HepG2 (cell line): ENCODE results near the gene TNFRSF25. TPM values are rescaled to one million over a fixed set of nuclear protein-coding genes. Genes with fewer than 3 reads are reported as not detected.
A peak's percentile ranks its signal among the peaks of the same experiment; 100 is the strongest.

Experiments
- AGO2 ChIP-seq: fragments of 200-400 bp; formaldehyde crosslinking; optimal IDR thresholded peaks from 2 replicates; pipeline ENCODE3; 2017; ENCODE audit warnings: mild to moderate bottlenecking, low read depth, low read length, moderate library complexity
- FLYWCH1 ChIP-seq: sonication (generic); formaldehyde crosslinking; IDR thresholded peaks from 2 replicates; pipeline ENCODE4 v1.8.1; 2023; ENCODE audit warnings: mild to moderate bottlenecking, missing genetic modification reagents
- FOXA1 ChIP-seq, 2 experiments: fragments of 450-650 bp in 1 of 2; sonication (generic) in 1 of 2; formaldehyde crosslinking in 1 of 2; IDR thresholded peaks; 2 replicates each; pipeline versions ENCODE4 v1.4.0 to v1.6.1; 2016 to 2020; ENCODE audit warnings: missing genetic modification reagents in 1 of 2
- FOXO1 ChIP-seq: sonication (generic); formaldehyde crosslinking; IDR thresholded peaks from 2 replicates; pipeline ENCODE4 v1.4.0; 2020; ENCODE audit warnings: missing genetic modification reagents
- MAF1 ChIP-seq: sonication (generic); formaldehyde crosslinking; IDR thresholded peaks from 2 replicates; pipeline ENCODE4 v1.5.0; 2020; ENCODE audit warnings: missing genetic modification reagents, borderline replicate concordance
- MEIS1 ChIP-seq: sonication (generic); formaldehyde crosslinking; IDR thresholded peaks from 2 replicates; pipeline ENCODE4 v1.9.0; 2021; ENCODE audit warnings: mild to moderate bottlenecking, missing genetic modification reagents, moderate library complexity, borderline replicate concordance
- MXD4 ChIP-seq: IDR thresholded peaks from 2 replicates; pipeline ENCODE4 v1.6.1; 2016; ENCODE audit warnings: mild to moderate bottlenecking, missing biosample characterization, missing genetic modification reagents
- MYC ChIP-seq: sonication (generic); formaldehyde crosslinking; IDR thresholded peaks from 2 replicates; pipeline ENCODE4 v1.9.0; 2021; ENCODE audit warnings: missing genetic modification reagents, borderline replicate concordance
- NCOA2 ChIP-seq: sonication (generic); formaldehyde crosslinking; IDR thresholded peaks from 2 replicates; pipeline ENCODE4 v1.8.0; 2022; ENCODE audit warnings: inconsistent platforms
- PRPF4 ChIP-seq: fragments of 200-400 bp; formaldehyde crosslinking; IDR thresholded peaks from 2 replicates; pipeline ENCODE4 v1.6.1; 2016; ENCODE audit warnings: low read length, low read depth; ENCODE audit not compliant: poor library complexity, severe bottlenecking
- STAG1 ChIP-seq: sonication (generic); formaldehyde crosslinking; IDR thresholded peaks from 2 replicates; pipeline ENCODE4 v1.4.0; 2020; ENCODE audit warnings: missing genetic modification reagents
- TBL1XR1 ChIP-seq: fragments of 150-350 bp; IDR thresholded peaks from 2 replicates; pipeline ENCODE4 v1.6.1; 2014; ENCODE audit warnings: borderline replicate concordance, low read length; ENCODE audit not compliant: partially characterized antibody
- THYN1 ChIP-seq: sonication (generic); formaldehyde crosslinking; IDR thresholded peaks from 2 replicates; pipeline ENCODE4 v1.8.1; 2023; ENCODE audit warnings: low read depth, mild to moderate bottlenecking, moderate library complexity, missing genetic modification reagents, borderline replicate concordance
- TMF1 ChIP-seq: sonication (generic); formaldehyde crosslinking; IDR thresholded peaks from 2 replicates; pipeline ENCODE4 v1.8.1; 2022; ENCODE audit warnings: low read depth, missing genetic modification reagents
- YEATS2 ChIP-seq: sonication (generic); formaldehyde crosslinking; IDR thresholded peaks from 2 replicates; pipeline ENCODE4 v1.4.0; 2020; ENCODE audit warnings: missing genetic modification reagents, borderline replicate concordance
- ZBTB42 ChIP-seq: sonication (generic); formaldehyde crosslinking; IDR thresholded peaks from 2 replicates; pipeline ENCODE4 v1.5.0; 2020; ENCODE audit warnings: mild to moderate bottlenecking, missing genetic modification reagents
- ZNF567 ChIP-seq: sonication (generic); formaldehyde crosslinking; IDR thresholded peaks from 2 replicates; pipeline ENCODE4 v1.8.1; 2023; ENCODE audit warnings: mild to moderate bottlenecking, missing genetic modification reagents, borderline replicate concordance
- ZNF713 ChIP-seq: sonication (generic); formaldehyde crosslinking; IDR thresholded peaks from 2 replicates; pipeline ENCODE4 v1.4.0; 2020; ENCODE audit warnings: mild to moderate bottlenecking, missing genetic modification reagents
- ZNF878 ChIP-seq: sonication (generic); formaldehyde crosslinking; IDR thresholded peaks from 2 replicates; pipeline ENCODE4 v1.8.1; 2023; ENCODE audit warnings: mild to moderate bottlenecking, missing genetic modification reagents, moderate library complexity
- ZSCAN9 ChIP-seq: IDR thresholded peaks from 2 replicates; pipeline ENCODE4 v1.6.1; 2016; ENCODE audit warnings: borderline replicate concordance
- polyA plus RNA-seq, 8 experiments: library from polyadenylated mRNA; depleted of rRNA in 3 of 8; stranded (reverse) in 7 of 8; unstranded in 1 of 8; fragments of >200 nt; fragmentation: Illumina TruSeq in 4 of 8; extraction: Trizol in 4 of 8; gene quantifications; 2 replicates each; pipeline versions ENCODE4 v1.2.1 to v1.2.3, GENCODE V29; 2011 to 2016; ENCODE audit warnings: low read depth in 4 of 8, missing spikeins in 1 of 8, mixed read lengths in 1 of 8; ENCODE audit not compliant: insufficient read depth in 1 of 8
- total RNA-seq, 5 experiments: library from RNA; depleted of rRNA; stranded (reverse); fragments of >200 nt; fragmentation: Illumina TruSeq; extraction: Trizol; gene quantifications; 2 replicates each; pipeline ENCODE4 v1.2.3, GENCODE V29; 2016; ENCODE audit warnings: low read depth in 1 of 5
- TF ChIP-seq, protein P1 (sequence below): IDR thresholded peaks from 2 replicates; pipeline ENCODE4 v1.6.1; 2016; ENCODE audit warnings: mild to moderate bottlenecking, missing biosample characterization, missing genetic modification reagents
- TF ChIP-seq, protein P2 (sequence below): sonication (generic); formaldehyde crosslinking; IDR thresholded peaks from 2 replicates; pipeline ENCODE4 v1.5.1; 2020; ENCODE audit warnings: missing genetic modification reagents, mild to moderate bottlenecking, borderline replicate concordance
- TF ChIP-seq, protein P3 (sequence below): sonication (generic); formaldehyde crosslinking; IDR thresholded peaks from 2 replicates; pipeline ENCODE4 v1.4.0; 2020; ENCODE audit warnings: mild to moderate bottlenecking, missing genetic modification reagents
- TF ChIP-seq, protein P4 (sequence below): IDR thresholded peaks from 2 replicates; pipeline ENCODE4 v1.6.1; 2016; ENCODE audit warnings: missing compliant biosample characterization, missing genetic modification reagents, borderline replicate concordance

The TNFRSF25 gene
- total and polyA plus RNA-seq, 2 of the 13 experiments (the other 11 are each of a cell fraction or from before 2014, with no cell fraction given) = 1.4 to 1.5 TPM

DNA sequence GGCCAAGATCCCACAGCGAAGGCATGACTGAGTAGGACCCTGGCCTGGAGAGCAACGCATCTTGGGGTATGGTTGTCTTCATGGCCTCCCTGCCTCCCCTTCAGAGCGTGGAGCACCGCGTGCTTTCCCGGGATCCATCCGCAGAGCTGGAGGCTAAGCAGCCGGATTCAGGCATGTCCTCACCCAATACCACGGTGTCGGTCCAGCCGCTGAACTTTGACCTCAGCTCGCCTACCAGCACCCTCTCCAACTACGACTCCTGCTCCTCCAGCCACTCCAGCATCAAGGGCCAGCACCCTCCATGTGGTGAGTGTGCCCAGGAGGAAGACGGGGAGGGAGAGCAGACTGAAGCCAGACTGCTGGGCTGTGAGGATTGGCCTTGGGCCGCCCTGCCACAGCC is 21.6 kb downstream of the TNFRSF25 start (continued):
- TF ChIP-seq, protein P1, sequence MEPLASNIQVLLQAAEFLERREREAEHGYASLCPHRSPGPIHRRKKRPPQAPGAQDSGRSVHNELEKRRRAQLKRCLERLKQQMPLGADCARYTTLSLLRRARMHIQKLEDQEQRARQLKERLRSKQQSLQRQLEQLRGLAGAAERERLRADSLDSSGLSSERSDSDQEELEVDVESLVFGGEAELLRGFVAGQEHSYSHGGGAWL (CRISPR knock-in tag) = no peak
- TF ChIP-seq ZSCAN9 (CRISPR knock-in tag) (no peak), AGO2 (no peak), TBL1XR1 (no peak), ZNF713 (no peak), MEIS1 (CRISPR knock-in tag) (no peak), ZNF567 (CRISPR knock-in tag) (no peak), NCOA2 (CRISPR knock-in tag) (no peak), TMF1 (CRISPR knock-in tag) (no peak), MYC (CRISPR knock-in tag) (peak; percentile 41; the same call in 1 of the 2 replicates), YEATS2 (CRISPR knock-in tag) (no peak), MXD4 (CRISPR knock-in tag) (no peak), ZNF878 (no peak), MAF1 (CRISPR knock-in tag) (no peak), FLYWCH1 (CRISPR knock-in tag) (no peak), STAG1 (no peak), FOXO1 (CRISPR knock-in tag) (peak; percentile 3; the same call in 1 of the 2 replicates), THYN1 (no peak), ZBTB42 (no peak), FOXA1 (IDR thresholded peaks at IDR 0.05) (no peak), FOXA1 (CRISPR knock-in tag; IDR thresholded peaks at IDR 0.05) (no peak), PRPF4 (no peak)
- TF ChIP-seq, protein P2, sequence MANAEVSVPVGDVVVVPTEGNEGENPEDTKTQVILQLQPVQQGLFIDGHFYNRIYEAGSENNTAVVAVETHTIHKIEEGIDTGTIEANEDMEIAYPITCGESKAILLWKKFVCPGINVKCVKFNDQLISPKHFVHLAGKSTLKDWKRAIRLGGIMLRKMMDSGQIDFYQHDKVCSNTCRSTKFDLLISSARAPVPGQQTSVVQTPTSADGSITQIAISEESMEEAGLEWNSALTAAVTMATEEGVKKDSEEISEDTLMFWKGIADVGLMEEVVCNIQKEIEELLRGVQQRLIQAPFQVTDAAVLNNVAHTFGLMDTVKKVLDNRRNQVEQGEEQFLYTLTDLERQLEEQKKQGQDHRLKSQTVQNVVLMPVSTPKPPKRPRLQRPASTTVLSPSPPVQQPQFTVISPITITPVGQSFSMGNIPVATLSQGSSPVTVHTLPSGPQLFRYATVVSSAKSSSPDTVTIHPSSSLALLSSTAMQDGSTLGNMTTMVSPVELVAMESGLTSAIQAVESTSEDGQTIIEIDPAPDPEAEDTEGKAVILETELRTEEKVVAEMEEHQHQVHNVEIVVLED (CRISPR knock-in tag) = no peak
- TF ChIP-seq, protein P3, sequence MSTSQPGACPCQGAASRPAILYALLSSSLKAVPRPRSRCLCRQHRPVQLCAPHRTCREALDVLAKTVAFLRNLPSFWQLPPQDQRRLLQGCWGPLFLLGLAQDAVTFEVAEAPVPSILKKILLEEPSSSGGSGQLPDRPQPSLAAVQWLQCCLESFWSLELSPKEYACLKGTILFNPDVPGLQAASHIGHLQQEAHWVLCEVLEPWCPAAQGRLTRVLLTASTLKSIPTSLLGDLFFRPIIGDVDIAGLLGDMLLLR = no peak
- TF ChIP-seq, protein P4, sequence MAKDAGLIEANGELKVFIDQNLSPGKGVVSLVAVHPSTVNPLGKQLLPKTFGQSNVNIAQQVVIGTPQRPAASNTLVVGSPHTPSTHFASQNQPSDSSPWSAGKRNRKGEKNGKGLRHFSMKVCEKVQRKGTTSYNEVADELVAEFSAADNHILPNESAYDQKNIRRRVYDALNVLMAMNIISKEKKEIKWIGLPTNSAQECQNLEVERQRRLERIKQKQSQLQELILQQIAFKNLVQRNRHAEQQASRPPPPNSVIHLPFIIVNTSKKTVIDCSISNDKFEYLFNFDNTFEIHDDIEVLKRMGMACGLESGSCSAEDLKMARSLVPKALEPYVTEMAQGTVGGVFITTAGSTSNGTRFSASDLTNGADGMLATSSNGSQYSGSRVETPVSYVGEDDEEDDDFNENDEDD (CRISPR knock-in tag) = 0 out of 2 replicates have a peak, but pooled peaks have one; percentile 21
